Measurements from ENCODE around the gene SETD1A.
A peak's percentile ranks its signal among the peaks of the same experiment; 100 is the strongest.

Gene SETD1A

GRCh38 chr16:30957456-30958174 lies at the start of gene SETD1A:
Gene SETD1A, plus strand, starts transcription at chr16:30957754. Its CDS starts 978 bp downstream, at chr16:30958732.
- peak; percentile 95 for DNase-seq

GRCh38 chr16:30910427-30911029 lies 47.0 kb upstream of the SETD1A start:
- no peak for DNase-seq

- no peak for DNase-seq
These were observed 44.7 kb upstream of the SETD1A start for GRCh38 chr16:30912794-30913412.

GRCh38 chr16:30914830-30915229 lies 42.7 kb upstream of the SETD1A start:
- DNase-seq = no peak

GRCh38 chr16:30918614-30919013 lies 38.9 kb upstream of the SETD1A start:
- DNase-seq = no peak

GRCh38 chr16:30920891-30921290 lies 36.7 kb upstream of the SETD1A start:
- no peak for DNase-seq

GRCh38 chr16:30921459-30921747 lies 36.2 kb upstream of the SETD1A start:
- DNase-seq = no peak

GRCh38 chr16:30921748-30922419 lies 35.7 kb upstream of the SETD1A start:
- DNase-seq = peak; percentile 84

GRCh38 chr16:30922420-30922959 lies 35.1 kb upstream of the SETD1A start:
- DNase-seq = peak; percentile 97

GRCh38 chr16:30922960-30923535 lies 34.5 kb upstream of the SETD1A start:
- peak; percentile 90 for DNase-seq

- no peak for DNase-seq
These were observed 33.9 kb upstream of the SETD1A start, which contains the start of gene FBXL19 for GRCh38 chr16:30923554-30924075. Gene FBXL19, plus strand, starts transcription at chr16:30923572. Its CDS starts 2,183 bp downstream, at chr16:30925755.

GRCh38 chr16:30924076-30924912 lies 33.3 kb upstream of the SETD1A start:
- DNase-seq = no peak

GRCh38 chr16:30924913-30925631 lies 32.5 kb upstream of the SETD1A start:
- no peak for DNase-seq

GRCh38 chr16:30925632-30925987 lies 31.9 kb upstream of the SETD1A start:
- no peak for DNase-seq

- DNase-seq = no peak
These were observed 31.4 kb upstream of the SETD1A start for GRCh38 chr16:30925995-30926811.

GRCh38 chr16:30926937-30927788 lies 30.4 kb upstream of the SETD1A start:
- DNase-seq = no peak

GRCh38 chr16:30927789-30928378 lies 29.7 kb upstream of the SETD1A start:
- DNase-seq = no peak

GRCh38 chr16:30928390-30928789 lies 29.2 kb upstream of the SETD1A start:
- DNase-seq = no peak

- DNase-seq = no peak
These were observed 28.4 kb upstream of the SETD1A start for GRCh38 chr16:30929167-30929566.

Measured in activated CD4-positive, CD25-positive, alpha-beta regulatory T cell treated with anti-CD3 and anti-CD28 coated beads, Interleukin-2, amount 50 U/mL, for 72 hours (primary cell).